Adrenal gland (tissue), 12 donors: ENCODE results near the gene SLC6A5. TPM values are rescaled to one million over a fixed set of nuclear protein-coding genes. Genes with fewer than 3 reads are reported as not detected.

Source experiments
- DNase-seq, 7 donors: peaks; one replicate each; pipeline ENCODE4 v3.0.0-alpha.2; 2019 to 2020
- H3K27ac ChIP-seq, 5 donors: fragments of 200-600 bp; sonication (generic) in 4 of 5; 1 replicate in 3 of 5; 2 replicates in 2 of 5; pipeline versions ENCODE4 v1.5.1 to v1.8.0; 2016 to 2020; ENCODE audit warnings: mild to moderate bottlenecking in 1 of 5
- H3K27me3 ChIP-seq: fragments of 200-600 bp; 2 replicates; pipeline ENCODE4 v1.8.0; 2021
- H3K36me3 ChIP-seq, 2 donors: fragments of 200-600 bp; replicated peaks in 1 of 2; 1 replicate in 1 of 2; 2 replicates in 1 of 2; pipeline versions ENCODE4 v1.5.1 to v1.8.0; 2018 to 2022
- H3K4me1 ChIP-seq, 2 donors: fragments of 200-600 bp; replicated peaks in 1 of 2; 1 replicate in 1 of 2; 2 replicates in 1 of 2; pipeline versions ENCODE4 v1.5.1 to v1.8.0; 2018 to 2021
- H3K4me3 ChIP-seq, 4 donors: fragments of 200-600 bp; sonication (generic) in 3 of 4; one replicate each; pipeline ENCODE4 v1.5.1; 2016 to 2018
- H3K9me3 ChIP-seq, 3 donors: fragments of 200-600 bp; sonication (generic) in 1 of 3; replicated peaks in 1 of 3; 1 replicate in 2 of 3; 2 replicates in 1 of 3; pipeline versions ENCODE4 v1.5.1 to v1.8.0; 2016 to 2021
- POLR2A ChIP-seq, 2 donors: fragments of 450-650 bp; IDR thresholded peaks; one replicate each; pipeline ENCODE4 v1.6.1; 2017; ENCODE audit warnings: antibody characterized with exemption in 2 of 2, mild to moderate bottlenecking in 2 of 2, moderate library complexity in 1 of 2
- WGBS, 4 donors: extraction: QIAGEN DNeasy Blood & Tissue Kit in 2 of 4; methylation state at CpG; one replicate each; pipeline versions ENCODE4 v1.1.5 to v1.1.7; 2013 to 2017; 5-methylcytosine and 5-hydroxymethylcytosine counted together
- intact Hi-C, 2 donors: fragments of 100-400 bp; cut with DNase I; formaldehyde crosslinking; loops; one replicate each; pipeline versions ENCODE4 v1.14.1 to v1.15.0; 2022 to 2023
- polyA plus RNA-seq, 3 donors: library from polyadenylated mRNA; stranded (reverse); fragments of 200-250 nt in 2 of 3; fragments of 350-450 nt in 1 of 3; fragmentation: Illumina TruSeq in 1 of 3; extraction: RNeasy Lipid Tissue Mini Kit (QIAGEN cat#74804) in 1 of 3; gene quantifications; one replicate each; pipeline ENCODE4 v1.2.3, GENCODE V29; 2013 to 2014
- total RNA-seq, 9 donors: library from RNA; depleted of rRNA in 4 of 9; stranded (reverse); fragments of >200 nt in 4 of 9; fragments of 120-200 nt in 1 of 9; fragmentation: NEBNext Ultra II Directional in 1 of 9; extraction: Animal tissue kit (Norgen Biotek cat#: 25700) in 1 of 9; gene quantifications; one replicate each; pipeline versions ENCODE4 v1.1.0 to v1.2.4, GENCODE V29; 2013 to 2023
- TF ChIP-seq, protein P1 (sequence below), 6 experiments: fragments of 450-650 bp in 4 of 6; fragments of 200-600 bp in 2 of 6; sonication (generic) in 1 of 6; IDR thresholded peaks; 1 replicate in 5 of 6; 2 replicates in 1 of 6; pipeline versions ENCODE4 v1.5.1 to v1.8.0; 2016 to 2021; ENCODE audit warnings: antibody characterized with exemption in 6 of 6, mild to moderate bottlenecking in 2 of 6, moderate library complexity in 1 of 6
- donor health status: healthy with polysubstance abuse.
- donor health status: Bipolar disorder and iron deficiency.
- donor health status: DM: yes; HTN: yes; CAD: no.
- donor health status: DM: no; HTN: no; CAD: no.
- donor health status: DM: no; HTN: no; CAD: no.
- donor health status: DM: yes; HTN: yes; CAD: no.

The SLC6A5 gene
- total and polyA plus RNA-seq, 12 donors, result 0.03 to 2.4 (median 0.32) TPM; not detected in 8

- H3K27ac ChIP-seq, result no peak overlapping the region
- 20 to 55% (median 29%) methylated on average over 1 of the region's 1 CpG for WGBS, 4 donors
- no peak overlapping the region for H3K4me3 ChIP-seq
- TF ChIP-seq, protein P1, sequence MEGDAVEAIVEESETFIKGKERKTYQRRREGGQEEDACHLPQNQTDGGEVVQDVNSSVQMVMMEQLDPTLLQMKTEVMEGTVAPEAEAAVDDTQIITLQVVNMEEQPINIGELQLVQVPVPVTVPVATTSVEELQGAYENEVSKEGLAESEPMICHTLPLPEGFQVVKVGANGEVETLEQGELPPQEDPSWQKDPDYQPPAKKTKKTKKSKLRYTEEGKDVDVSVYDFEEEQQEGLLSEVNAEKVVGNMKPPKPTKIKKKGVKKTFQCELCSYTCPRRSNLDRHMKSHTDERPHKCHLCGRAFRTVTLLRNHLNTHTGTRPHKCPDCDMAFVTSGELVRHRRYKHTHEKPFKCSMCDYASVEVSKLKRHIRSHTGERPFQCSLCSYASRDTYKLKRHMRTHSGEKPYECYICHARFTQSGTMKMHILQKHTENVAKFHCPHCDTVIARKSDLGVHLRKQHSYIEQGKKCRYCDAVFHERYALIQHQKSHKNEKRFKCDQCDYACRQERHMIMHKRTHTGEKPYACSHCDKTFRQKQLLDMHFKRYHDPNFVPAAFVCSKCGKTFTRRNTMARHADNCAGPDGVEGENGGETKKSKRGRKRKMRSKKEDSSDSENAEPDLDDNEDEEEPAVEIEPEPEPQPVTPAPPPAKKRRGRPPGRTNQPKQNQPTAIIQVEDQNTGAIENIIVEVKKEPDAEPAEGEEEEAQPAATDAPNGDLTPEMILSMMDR (IDR thresholded peaks at IDR 0.05), result no peak
- no peak for TF ChIP-seq POLR2A (IDR thresholded peaks at IDR 0.05)
- H3K36me3 ChIP-seq, result no peaks in the 10 kb centered on the region
- no peaks in the 10 kb centered on the region for H3K9me3 ChIP-seq
- peak in 6 of 7 donors; percentile 29 to 56 (median 44) for DNase-seq
- intact Hi-C loops, result no loop called here
- no peaks in the 10 kb centered on the region for H3K4me1 ChIP-seq
- H3K27me3 ChIP-seq, result peaks cover 11% of the 10 kb centered on the region
Observed at GRCh38 chr11:20618083-20618482, 18.7 kb downstream of the SLC6A5 start.

GRCh38 chr11:20620988-20621387 lies 21.6 kb downstream of the SLC6A5 start:
- H3K36me3 ChIP-seq, result no peaks in the 10 kb centered on the region
- TF ChIP-seq POLR2A (IDR thresholded peaks at IDR 0.05), result no peak
- no peak for DNase-seq
- no peaks in the 10 kb centered on the region for H3K9me3 ChIP-seq
- H3K27ac ChIP-seq, result no peak overlapping the region
- intact Hi-C loops, result no loop called here
- WGBS, 4 donors, result 66 to 85% (median 78%) methylated on average over 2 of the region's 2 CpGs
- no peak overlapping the region for H3K4me3 ChIP-seq
- peaks cover 10% of the 10 kb centered on the region for H3K27me3 ChIP-seq
- no peaks in the 10 kb centered on the region for H3K4me1 ChIP-seq

DNA sequence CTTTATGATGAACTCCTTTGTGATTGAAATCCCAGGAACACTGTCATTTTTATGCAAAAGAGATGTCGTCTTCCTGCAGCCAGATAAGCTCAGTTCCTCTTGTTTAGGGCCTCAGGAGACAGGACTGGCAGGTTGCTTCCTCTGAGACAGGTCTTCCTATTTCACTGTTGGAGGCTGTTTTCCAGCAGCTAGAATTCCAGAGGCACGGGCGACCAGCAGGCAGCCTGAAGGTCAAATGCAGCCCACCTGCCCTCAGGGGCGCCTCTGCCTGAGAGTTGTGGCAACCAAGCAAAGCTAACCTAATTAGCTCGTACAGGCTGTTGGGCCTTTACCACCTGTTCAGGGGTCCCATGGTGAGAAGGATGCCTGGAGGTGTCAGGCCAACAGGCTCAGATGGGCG lies 22.3 kb downstream of the SLC6A5 start:
- TF ChIP-seq, protein P1 (IDR thresholded peaks at IDR 0.05), result no peak
- no peak for TF ChIP-seq POLR2A (IDR thresholded peaks at IDR 0.05)
- WGBS, 4 donors, result 50 to 69% (median 52%) methylated on average over 3 to 6 of the region's 6 CpGs
- H3K9me3 ChIP-seq, result no peaks in the 10 kb centered on the region
- intact Hi-C loops, result no loop called here
- no peak overlapping the region for H3K4me3 ChIP-seq
- H3K27me3 ChIP-seq, result peaks cover 8% of the 10 kb centered on the region
- H3K4me1 ChIP-seq, result no peaks in the 10 kb centered on the region
- H3K36me3 ChIP-seq, result no peaks in the 10 kb centered on the region
- no peak for DNase-seq
- H3K27ac ChIP-seq, result no peak overlapping the region

DNA sequence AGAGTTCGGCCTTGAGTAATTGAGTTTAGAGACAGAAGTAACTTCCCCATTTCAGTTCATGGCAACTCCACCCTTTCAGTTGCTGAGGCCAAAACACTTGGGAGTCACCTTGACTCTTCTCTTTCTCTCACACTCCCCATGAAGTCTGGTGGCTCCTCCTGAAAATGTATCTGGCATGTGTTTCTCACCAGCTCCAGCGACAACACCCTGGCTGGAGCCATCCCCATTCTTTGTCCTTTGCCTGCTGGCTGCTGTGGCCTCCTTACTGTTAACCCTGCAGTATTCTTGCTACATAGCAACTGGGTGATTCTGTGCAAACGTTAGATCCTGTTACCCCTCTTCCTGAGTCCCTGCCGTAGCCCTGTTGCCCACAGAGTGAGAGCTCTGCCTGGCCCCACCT lies 23.8 kb downstream of the SLC6A5 start:
- Histone ChIP-seq H3K27ac (no peak overlapping the region), H3K4me1 (no peaks in the 10 kb centered on the region), H3K27me3 (peaks cover 5% of the 10 kb centered on the region), H3K4me3 (no peak overlapping the region), H3K36me3 (no peaks in the 10 kb centered on the region), H3K9me3 (no peaks in the 10 kb centered on the region)
- TF ChIP-seq, protein P1 (IDR thresholded peaks at IDR 0.05), result no peak
- no peak for TF ChIP-seq POLR2A (IDR thresholded peaks at IDR 0.05)
- 39 to 65% (median 48%) methylated on average over 4 of the region's 4 CpGs for WGBS, 4 donors
- intact Hi-C loops, result no loop called here
- DNase-seq, result no peak

DNA sequence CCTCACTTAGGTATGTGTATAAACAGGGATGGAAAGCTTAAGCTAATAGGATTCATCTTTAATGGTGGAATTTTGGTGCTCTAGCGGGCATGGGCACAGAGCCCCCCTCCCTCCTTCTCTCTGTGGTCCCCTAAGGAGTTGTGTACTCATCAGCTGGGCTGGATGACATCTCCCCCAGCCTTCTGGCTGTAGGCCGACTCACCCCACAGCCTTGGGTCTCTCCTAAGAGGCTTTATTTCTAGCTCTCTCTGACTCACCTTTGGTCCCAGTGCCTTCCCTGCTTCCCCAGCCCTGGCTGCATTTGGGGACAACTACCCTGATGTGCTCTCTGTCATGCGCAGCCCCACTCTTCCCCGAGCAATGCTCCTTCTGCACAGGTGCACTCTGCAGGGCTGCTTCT lies 26.9 kb downstream of the SLC6A5 start:
- no peak for DNase-seq
- no peaks in the 10 kb centered on the region for H3K36me3 ChIP-seq
- H3K9me3 ChIP-seq, result no peaks in the 10 kb centered on the region
- intact Hi-C loops, result no loop called here
- no peaks in the 10 kb centered on the region for H3K4me1 ChIP-seq
- WGBS, 4 donors, result 62 to 67% (median 64%) methylated on average over 4 of the region's 4 CpGs
- TF ChIP-seq, protein P1 (IDR thresholded peaks at IDR 0.05), result no peak
- TF ChIP-seq POLR2A (IDR thresholded peaks at IDR 0.05), result no peak
- no peak overlapping the region for H3K27ac ChIP-seq
- H3K27me3 ChIP-seq, result peaks cover 5% of the 10 kb centered on the region
- H3K4me3 ChIP-seq, result no peak overlapping the region
